SKM-1 (cell line): ENCODE data around the gene AMT.
"Not testable (repeated sequence)": the region's sequence is repeated elsewhere in the genome, so short reads cannot be mapped to it uniquely, and the experiment has no call there.

Experiments used
- DNase-seq: peaks from one replicate; lab custom pipeline; 2025; ENCODE audit not compliant: unreplicated experiment; lab: John Stamatoyannopoulos, UW

Gene AMT

DNA sequence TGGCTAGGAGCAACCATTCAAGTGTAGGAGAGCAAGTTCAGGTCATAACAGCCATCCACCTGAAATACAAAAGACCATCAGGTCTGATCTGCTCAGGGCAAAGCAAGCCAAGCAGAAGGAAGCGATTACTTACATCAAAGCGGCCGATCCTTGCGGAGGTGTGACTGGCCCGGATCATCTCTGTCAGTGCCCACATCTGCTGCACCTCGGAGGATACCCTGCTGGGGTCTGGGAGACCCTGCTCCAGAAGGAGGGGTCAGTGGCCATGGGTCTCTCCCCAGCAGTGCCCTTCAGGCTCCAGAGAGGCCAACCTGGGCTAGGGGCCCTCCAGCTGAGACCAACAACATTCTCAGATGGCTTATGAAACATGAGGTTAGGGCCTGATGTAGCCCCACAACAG, 2.5 kb upstream of the AMT start:
- DNase-seq: no peak

GRCh38 chr3:49421890-49422378, 339 bp downstream of the AMT start:
- no peak for DNase-seq

- DNase-seq: no peak
These were observed 4.7 kb downstream of the AMT start for GRCh38 chr3:49417516-49418120.

GRCh38 chr3:49416867-49417266, 5.4 kb downstream of the AMT start:
- no peak for DNase-seq

- peak; percentile 46 for DNase-seq
These were observed 6.2 kb downstream of the AMT start for GRCh38 chr3:49415931-49416601.

- no peak for DNase-seq
These were observed 7.5 kb downstream of the AMT start for GRCh38 chr3:49414753-49415152.

GRCh38 chr3:49413338-49413734, 8.9 kb downstream of the AMT start:
- DNase-seq: no peak

GRCh38 chr3:49412632-49413337, 9.5 kb downstream of the AMT start:
- no peak for DNase-seq

DNA sequence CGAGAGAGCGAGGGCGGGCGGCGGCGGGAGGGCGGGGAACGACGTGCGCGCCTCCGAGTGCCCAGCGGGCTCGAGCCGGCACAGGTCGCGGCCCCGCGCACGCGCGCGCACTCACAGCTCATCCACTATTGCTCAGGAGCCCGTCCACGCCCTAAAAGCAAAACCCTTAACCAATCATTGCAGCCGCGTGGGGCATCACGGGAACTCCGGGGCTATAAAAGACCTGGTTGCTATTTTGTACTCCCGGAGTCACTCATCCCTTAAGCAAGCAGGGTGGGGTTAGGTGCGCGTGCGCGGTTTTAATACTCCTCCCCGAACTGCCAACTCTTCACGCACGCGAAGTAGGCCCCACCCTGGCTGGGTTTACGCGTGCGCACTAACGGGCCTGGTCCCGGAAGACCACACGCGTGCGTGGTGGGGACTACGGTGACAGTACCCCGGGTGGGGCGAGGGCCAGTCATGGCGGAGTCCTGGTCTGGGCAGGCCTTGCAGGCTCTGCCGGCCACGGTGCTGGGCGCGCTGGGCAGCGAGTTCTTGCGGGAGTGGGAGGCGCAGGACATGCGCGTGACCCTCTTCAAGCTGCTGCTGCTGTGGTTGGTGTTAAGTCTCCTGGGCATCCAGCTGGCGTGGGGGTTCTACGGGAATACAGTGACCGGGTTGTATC, 10.2 kb downstream of the AMT start, which contains the start of the genes RHOA and TCTA:
TSS of gene RHOA (minus strand) at position 9 of the 664 bp plus-strand sequence. CDS start 36,387 bp downstream, outside the sequence.
TSS of gene TCTA (plus strand) at position 456 of the 664 bp plus-strand sequence. CDS start at position 460, 4 bp downstream.
- peak; percentile 99 for DNase-seq

DNA sequence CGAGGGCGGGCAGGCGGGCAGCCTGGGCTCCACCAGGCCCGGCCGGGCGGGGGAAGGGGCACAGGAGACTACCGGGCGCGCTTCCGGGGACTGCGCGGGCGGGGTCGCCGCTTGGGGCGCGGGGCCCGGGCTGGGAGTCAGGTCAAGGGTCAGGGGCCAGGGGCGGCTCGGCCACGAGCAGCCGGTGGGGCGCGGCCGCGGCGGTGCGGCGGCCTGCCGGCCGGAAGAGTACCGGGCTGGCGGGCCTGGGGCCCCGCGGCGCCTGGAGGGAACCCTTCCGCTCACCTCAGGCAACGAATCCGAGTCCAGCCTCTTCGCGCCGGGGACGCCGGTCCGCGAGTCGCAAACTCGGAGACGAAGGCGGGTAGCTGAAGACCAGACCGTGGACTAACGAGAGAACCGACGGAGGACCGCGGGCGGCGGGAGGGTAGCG, 10.7 kb downstream of the AMT start:
- DNase-seq: no peak

GRCh38 chr3:49410846-49411534, 11.3 kb downstream of the AMT start:
- DNase-seq: no peak

DNA sequence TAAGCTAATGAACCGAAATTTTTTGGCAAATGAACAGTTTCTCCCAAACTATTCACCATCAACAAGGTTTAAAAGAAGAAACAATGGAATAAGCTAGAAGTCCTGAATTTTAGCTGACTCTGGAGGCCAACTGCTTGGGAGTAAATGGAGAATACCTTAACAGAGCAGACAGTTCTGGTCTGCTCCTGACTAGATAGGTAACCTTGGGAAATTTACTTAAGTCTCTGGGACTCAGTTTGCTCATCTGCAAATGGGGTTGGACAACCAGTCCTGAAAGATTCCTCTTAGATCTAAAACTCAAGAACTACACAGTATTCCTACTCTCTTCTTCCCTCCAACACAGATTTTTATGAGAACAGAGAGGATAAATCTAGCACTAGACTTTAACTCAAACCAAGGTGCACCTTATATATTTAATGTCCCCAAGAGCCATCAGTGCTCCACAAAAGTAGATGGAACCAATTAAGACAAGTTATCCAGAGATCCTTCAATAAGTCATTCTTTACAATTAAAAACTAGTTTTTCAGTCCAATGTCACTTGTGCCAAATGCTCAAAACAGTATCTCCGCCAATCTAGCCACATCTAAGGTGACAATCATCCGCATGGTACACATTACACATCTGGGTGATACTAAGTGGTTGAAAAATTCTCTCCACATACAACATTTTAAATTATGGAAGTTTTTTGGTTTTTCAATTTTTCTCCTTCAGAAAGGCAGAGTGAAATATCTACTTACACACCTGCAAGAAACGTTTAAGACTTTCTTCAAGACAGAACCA, 12.0 kb downstream of the AMT start:
- DNase-seq: no peak

- DNase-seq: no peak
These were observed 15.4 kb downstream of the AMT start for GRCh38 chr3:49406571-49407565.

- DNase-seq: not testable (repeated sequence)
These were observed 16.7 kb downstream of the AMT start for GRCh38 chr3:49405570-49405969.

- no peak for DNase-seq
These were observed 18.4 kb downstream of the AMT start for GRCh38 chr3:49403891-49404290.

DNA sequence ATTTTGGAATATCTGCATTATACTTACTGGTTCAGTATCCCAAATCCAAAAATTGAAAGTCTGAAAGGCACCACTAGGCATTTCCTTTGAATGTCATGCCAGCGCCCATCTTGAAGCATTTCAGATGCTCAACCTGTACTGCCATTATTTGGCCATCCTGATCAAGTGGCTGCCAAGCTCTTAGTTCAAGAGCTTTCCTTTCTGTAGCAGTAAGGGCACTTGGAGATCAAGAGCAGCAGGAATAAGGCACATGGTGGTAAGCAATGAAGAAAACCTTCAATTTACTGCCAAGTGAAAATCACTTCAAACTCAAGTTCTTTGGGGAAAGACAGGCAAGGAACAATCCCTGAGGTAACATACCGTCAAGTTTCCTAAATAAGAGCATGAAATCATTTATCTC, 20.5 kb downstream of the AMT start:
- DNase-seq: no peak

- DNase-seq: no peak
These were observed 22.8 kb downstream of the AMT start for GRCh38 chr3:49399461-49399860.

DNA sequence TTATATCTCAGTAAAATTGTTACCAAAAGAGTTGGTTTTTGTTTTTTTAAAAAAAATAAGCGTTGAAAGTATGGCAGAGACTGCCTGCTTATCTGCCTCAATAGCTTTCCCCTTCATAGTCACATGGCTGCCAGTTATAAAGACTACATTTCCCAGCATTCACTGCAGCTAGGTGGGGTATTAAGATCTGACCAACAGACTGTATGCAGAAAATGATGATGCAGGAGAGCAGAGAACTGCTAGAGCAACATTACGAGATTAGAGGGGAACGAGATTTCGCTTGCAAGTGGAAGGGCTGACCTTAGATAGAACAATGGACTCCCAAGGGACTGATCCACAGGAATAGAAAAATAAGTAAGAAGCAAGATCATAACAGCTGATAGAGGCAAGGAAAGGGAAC, 24.8 kb downstream of the AMT start:
- no peak for DNase-seq

- not testable (repeated sequence) for DNase-seq
These were observed 31.0 kb downstream of the AMT start for GRCh38 chr3:49391310-49391709.
